ENCODE measurements around the gene EMC7.

- TF ChIP-seq CTCF (IDR thresholded peaks at IDR 0.05) (no peak), POLR2A (IDR thresholded peaks at IDR 0.05) (no peak)
These were observed 61.9 kb downstream of the EMC7 start for GRCh38 chr15:34039790-34040113.
